Activated CD8-positive, alpha-beta memory T cell treated with anti-CD3 and anti-CD28 coated beads for 1 hour (primary cell): ENCODE results near the gene ATG12.
"Not testable (repeated sequence)": the region's sequence is repeated elsewhere in the genome, so short reads cannot be mapped to it uniquely, and the experiment has no call there.

Source experiments
- DNase-seq, 2 donors: peaks; one replicate each; pipeline ENCODE4 v3.0.0-alpha.2; 2020; ENCODE audit warnings: low read depth in 1 of 2; ENCODE audit errors: extremely low read depth in 1 of 2

ATG12 gene

DNA sequence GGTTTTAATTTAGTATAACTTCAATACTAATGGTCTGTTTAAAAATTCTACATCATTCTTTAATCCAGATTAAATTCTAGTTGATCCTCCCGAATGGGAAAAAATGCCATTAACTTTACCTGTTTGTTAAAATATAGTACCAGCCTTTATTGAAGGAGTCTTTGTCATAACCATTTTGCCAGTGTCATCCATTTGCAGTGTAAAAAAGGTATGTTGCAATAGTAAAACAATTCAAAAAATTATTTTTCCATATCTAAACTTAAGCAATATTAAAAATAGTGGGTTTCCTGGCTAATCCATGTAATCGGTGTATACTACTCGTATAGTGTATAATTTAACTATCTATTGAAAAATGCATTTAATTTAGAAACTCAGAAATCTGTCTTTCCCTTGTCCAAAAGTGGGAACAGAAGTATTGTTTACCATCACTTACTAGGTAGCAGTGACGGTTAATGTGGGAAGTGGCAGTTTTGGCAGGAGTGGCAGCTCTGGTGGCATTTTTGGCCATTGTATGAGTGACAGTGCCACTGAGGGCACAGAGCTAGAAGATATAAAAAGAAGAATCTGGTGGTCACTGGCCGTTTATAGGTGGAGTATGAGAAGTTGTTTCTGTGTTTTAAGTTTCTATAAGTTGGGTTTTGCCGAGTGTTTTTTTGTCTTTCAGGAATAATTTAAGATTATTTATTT is 2.2 kb upstream of the ATG12 start:
- no peak for DNase-seq

GRCh38 chr5:115842952-115843351 is 1.6 kb upstream of the ATG12 start:
- DNase-seq: no peak

DNA sequence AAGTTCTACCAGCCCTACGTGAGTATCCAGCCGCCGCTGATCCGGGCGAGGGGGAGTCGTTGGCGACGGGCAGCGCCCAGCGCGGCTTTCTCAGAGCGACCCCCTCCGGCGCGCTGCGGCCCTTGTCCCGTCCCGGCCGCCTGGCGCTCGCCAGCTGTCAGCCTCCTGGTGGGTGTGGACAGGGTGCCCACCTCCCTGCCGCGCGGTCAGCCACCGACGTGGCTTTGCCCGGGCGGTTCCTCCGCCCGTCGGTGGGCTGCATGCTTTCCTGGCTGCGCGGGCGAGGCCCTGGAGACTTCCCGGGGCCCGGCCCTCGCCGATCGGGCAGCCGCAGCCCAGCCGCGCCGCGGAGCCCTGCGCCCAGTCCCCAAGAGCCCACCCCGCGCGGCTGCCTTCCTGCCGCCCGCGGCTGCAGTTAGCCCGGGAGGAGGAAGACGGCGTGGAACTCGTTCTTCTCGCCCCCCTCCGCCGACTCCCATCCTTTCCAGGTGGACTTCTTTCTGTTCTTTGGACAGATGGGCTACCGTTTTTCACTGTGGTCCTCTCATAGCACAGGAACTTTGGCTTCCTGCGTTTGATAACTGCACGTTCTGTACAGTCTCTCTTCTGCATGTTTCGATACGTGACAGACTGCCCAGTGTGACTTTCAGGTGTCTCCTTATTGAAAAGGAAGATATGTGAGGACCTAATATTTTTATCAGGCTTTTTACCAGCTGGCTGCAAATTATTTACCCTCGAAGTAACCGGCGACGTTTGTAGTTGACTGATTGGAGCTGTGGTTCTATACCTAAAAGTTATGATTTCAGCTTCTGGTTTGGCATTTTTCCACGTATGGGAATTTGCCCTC is 947 bp upstream of the ATG12 start:
- no peak for DNase-seq

GRCh38 chr5:115840873-115841272 is 492 bp downstream of the ATG12 start:
- DNase-seq: no peak

DNA sequence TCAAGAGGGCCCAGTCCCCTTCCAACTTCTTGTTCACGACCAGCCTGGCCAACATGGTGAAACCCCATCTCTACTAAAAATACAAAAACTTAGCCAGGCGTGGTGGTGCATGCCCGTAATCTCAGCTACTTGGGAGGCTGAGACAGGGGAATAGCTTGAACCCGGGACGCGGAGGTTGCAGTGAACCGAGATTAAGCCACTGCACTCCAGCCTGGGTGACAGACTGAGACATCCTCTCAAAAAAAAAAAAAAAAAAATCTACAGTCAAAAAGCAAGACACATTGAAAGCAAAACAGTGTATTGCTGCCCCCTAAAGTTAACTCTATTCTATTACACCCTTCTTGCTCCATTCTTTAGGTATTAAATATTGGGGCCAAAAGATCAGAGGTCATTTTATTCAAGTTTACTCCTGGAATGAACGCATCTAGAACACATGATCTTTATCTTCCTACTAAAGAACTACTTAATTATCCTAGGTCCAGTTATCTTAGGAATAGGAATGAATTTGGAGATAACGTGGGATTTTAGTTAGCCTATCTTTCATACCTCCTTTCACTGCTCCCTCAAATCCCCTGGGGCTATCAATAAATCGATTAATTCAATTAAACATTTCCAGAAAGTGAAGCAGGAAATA is 2.4 kb downstream of the ATG12 start:
- DNase-seq: no peak

GRCh38 chr5:115835481-115835880 is 5.9 kb downstream of the ATG12 start:
- no peak for DNase-seq

GRCh38 chr5:115831163-115831768 is 10.1 kb downstream of the ATG12 start:
- DNase-seq: no peak

- no peak for DNase-seq
These were observed 11.5 kb downstream of the ATG12 start for GRCh38 chr5:115829913-115830312.

DNA sequence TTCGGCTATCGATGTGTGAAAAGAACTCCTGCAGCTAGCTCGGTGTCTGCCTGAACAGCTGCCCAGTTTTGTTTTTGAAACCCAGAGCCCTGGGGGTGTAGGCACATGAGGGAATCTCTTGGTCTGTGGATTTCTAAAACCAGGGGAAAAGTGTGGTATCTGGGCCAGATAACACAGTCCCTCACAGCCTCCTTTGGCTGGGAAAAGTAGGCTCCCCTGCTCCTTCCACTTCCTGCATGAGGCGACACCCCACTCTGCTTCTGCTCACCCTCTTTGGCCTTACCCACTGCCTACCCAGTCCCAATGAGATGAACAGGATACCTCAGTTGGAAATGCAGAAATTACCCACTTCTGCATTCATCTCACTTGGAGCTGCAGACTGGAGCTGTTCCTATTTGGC is 15.4 kb downstream of the ATG12 start:
- no peak for DNase-seq

- not testable (repeated sequence) for DNase-seq
These were observed 16.4 kb downstream of the ATG12 start for GRCh38 chr5:115824983-115825382.

GRCh38 chr5:115820846-115821245 is 20.5 kb downstream of the ATG12 start:
- DNase-seq: no peak

GRCh38 chr5:115818821-115819220 is 22.5 kb downstream of the ATG12 start:
- DNase-seq: no peak

GRCh38 chr5:115817386-115817785 is 24.0 kb downstream of the ATG12 start:
- no peak for DNase-seq

DNA sequence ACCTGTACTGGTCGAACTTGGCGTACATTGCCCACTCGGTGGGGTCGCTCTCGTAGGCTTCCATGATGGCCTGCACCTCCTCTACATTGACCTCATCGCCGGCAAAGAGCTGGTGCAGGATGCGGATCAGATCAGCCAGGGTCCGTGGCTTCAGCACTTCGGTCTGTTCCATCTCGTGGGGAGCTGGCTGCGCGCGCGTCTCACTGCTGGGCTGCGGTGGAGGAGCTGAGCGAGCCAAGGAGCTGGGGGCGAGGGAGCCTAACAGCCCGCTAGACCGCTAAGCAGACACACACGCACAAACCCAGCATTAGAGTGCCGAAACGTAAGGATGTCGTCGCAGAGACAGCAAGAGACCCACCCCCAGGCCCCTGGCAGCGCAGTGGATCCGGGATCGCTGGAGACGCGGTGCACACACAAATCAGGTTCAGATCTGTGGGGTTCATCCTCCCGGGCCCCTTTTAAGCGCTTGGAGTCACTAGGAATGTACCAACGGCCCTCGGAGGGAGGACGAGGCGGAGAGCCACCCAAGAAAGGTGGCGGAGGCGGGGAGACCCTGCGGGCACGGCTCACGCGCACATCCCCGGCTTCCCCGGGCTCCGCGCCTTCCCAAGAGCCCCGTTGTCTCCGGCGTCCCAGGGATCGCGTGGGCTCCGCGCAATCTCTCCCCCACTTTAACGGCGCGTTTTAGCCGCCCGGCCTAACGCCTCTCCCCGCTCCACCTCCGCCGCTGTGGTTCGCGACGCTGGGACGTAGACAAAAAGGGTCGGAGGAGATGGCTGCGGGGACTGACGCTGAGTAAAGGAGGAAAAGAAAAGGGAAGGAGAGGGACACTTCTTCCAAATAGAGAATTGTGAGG is 24.9 kb downstream of the ATG12 start, which contains the start of gene CDO1:
TSS of gene CDO1 (minus strand) at position 434 of the 856 bp plus-strand sequence. CDS start at position 172, 262 bp downstream.
- DNase-seq: no peak

- no peak for DNase-seq
These were observed 25.6 kb downstream of the ATG12 start for GRCh38 chr5:115815693-115816225.

- DNase-seq: no peak
These were observed 26.2 kb downstream of the ATG12 start for GRCh38 chr5:115815006-115815692.

GRCh38 chr5:115813719-115814118 is 27.6 kb downstream of the ATG12 start:
- no peak for DNase-seq

- DNase-seq: no peak
These were observed 29.0 kb downstream of the ATG12 start for GRCh38 chr5:115812372-115812771.

- DNase-seq: no peak
These were observed 30.0 kb downstream of the ATG12 start for GRCh38 chr5:115811406-115811805.
